ENCODE results near the gene SEMA3B. TPM values are rescaled to one million over a fixed set of nuclear protein-coding genes. Genes with fewer than 3 reads are reported as not detected.

The SEMA3B gene
- total RNA-seq, 4 donors from 2014 or later: 2.9 to 5.2 (median 4.1) TPM

- TF ChIP-seq POLR2A (IDR thresholded peaks at IDR 0.05): no peak
- no peak for TF ChIP-seq EP300 (IDR thresholded peaks at IDR 0.05)
- peak in 2 of 3 donors; percentile 62 to 66 for TF ChIP-seq POLR2AphosphoS5 (IDR thresholded peaks at IDR 0.05)
- TF ChIP-seq CTCF (IDR thresholded peaks at IDR 0.05): peak; percentile 97 to 99
- Histone ChIP-seq H3K4me1 (peaks cover 65% of the 10 kb centered on the region), H3K27me3 (peaks cover 23% of the 10 kb centered on the region), H3K9me3 (no peaks in the 10 kb centered on the region), H3K4me3 (peak overlapping the region; percentile 32), H3K36me3 (no peaks in the 10 kb centered on the region), H3K27ac (no peak overlapping the region)
- WGBS: 4% methylated on average over 9 of the region's 61 CpGs
- DNase-seq (ENCODE audit: low spot score in 2 of 2): peak; percentile 91 to 94
These were observed 4.2 kb downstream of the SEMA3B start for GRCh38 chr3:50272911-50273688.

GRCh38 chr3:50273689-50274065, 4.7 kb downstream of the SEMA3B start:
- Histone ChIP-seq H3K27me3 (peaks cover 23% of the 10 kb centered on the region), H3K4me1 (peaks cover 59% of the 10 kb centered on the region), H3K27ac (no peak overlapping the region), H3K4me3 (peak overlapping the region; percentile 32), H3K36me3 (no peaks in the 10 kb centered on the region), H3K9me3 (no peaks in the 10 kb centered on the region)
- DNase-seq (ENCODE audit: low spot score in 2 of 2): no peak
- WGBS: 67% methylated on average over 11 of the region's 31 CpGs
- no peak for TF ChIP-seq CTCF (IDR thresholded peaks at IDR 0.05)
- no peak for TF ChIP-seq POLR2AphosphoS5 (IDR thresholded peaks at IDR 0.05)
- TF ChIP-seq EP300 (IDR thresholded peaks at IDR 0.05): no peak
- TF ChIP-seq POLR2A (IDR thresholded peaks at IDR 0.05): no peak

GRCh38 chr3:50274371-50275104, 5.6 kb downstream of the SEMA3B start:
- Histone ChIP-seq H3K9me3 (no peaks in the 10 kb centered on the region), H3K4me3 (no peak overlapping the region), H3K27me3 (peaks cover 23% of the 10 kb centered on the region), H3K36me3 (no peaks in the 10 kb centered on the region), H3K27ac (no peak overlapping the region), H3K4me1 (peaks cover 51% of the 10 kb centered on the region)
- DNase-seq (ENCODE audit: low spot score in 2 of 2): peak; percentile 88 to 90
- 42% methylated on average over 17 of the region's 26 CpGs for WGBS
- peak; percentile 43 to 78 for TF ChIP-seq CTCF (IDR thresholded peaks at IDR 0.05)
- TF ChIP-seq POLR2A (IDR thresholded peaks at IDR 0.05): no peak

- Histone ChIP-seq H3K27me3 (peaks cover 23% of the 10 kb centered on the region), H3K36me3 (no peaks in the 10 kb centered on the region), H3K4me1 (peaks cover 43% of the 10 kb centered on the region), H3K27ac (no peak overlapping the region), H3K4me3 (no peak overlapping the region), H3K9me3 (no peaks in the 10 kb centered on the region)
- WGBS: 30% methylated on average over 34 of the region's 65 CpGs
- TF ChIP-seq POLR2AphosphoS5 (IDR thresholded peaks at IDR 0.05) (no peak), CTCF (IDR thresholded peaks at IDR 0.05) (no peak), POLR2A (IDR thresholded peaks at IDR 0.05) (no peak), EP300 (IDR thresholded peaks at IDR 0.05) (no peak)
- no peak for DNase-seq (ENCODE audit: low spot score in 2 of 2)
These were observed 6.4 kb downstream of the SEMA3B start for GRCh38 chr3:50275141-50275995.
